HG02763 (cell line): ENCODE results near the gene PLEKHG4B.

Experiments
- ATAC-seq: cut with Tn5 transposase; IDR thresholded peaks from one replicate; pipeline ENCODE4 v1.9.1; 2021; ENCODE audit warnings: mild to moderate bottlenecking, moderate library complexity; ENCODE audit not compliant: unreplicated experiment

Gene PLEKHG4B

GRCh38 chr5:167982-168660 lies 76.2 kb downstream of the PLEKHG4B start:
- no peak for ATAC-seq

DNA sequence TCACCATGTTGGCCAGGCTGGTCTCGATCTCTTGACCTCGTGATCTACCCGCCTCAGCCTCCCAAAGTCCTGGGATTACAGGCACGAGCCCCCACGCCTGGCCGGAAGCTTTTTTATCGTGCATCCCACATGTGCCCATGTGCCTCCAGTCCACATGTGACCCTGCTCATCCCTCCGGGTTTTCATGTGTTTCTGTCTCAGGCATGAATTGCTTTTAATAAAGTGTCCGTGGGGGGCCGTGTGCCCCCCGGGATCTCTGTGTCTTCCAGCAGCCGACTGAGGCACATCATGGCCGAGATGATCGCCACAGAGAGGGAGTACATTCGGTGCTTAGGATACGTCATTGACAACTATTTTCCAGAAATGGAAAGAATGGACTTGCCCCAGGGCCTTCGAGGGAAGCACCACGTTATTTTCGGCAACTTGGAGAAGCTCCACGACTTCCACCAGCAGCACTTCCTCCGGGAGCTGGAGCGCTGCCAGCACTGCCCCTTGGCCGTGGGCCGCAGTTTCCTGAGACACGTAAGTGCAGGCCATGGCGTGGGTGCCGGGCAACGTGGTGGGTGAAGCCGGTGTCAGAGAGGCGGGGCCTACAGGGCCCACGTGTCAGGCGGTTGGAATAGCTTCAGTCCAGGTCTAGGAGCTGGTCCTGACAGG lies 77.2 kb downstream of the PLEKHG4B start:
- ATAC-seq, result no peak

- ATAC-seq, result no peak
Observed at GRCh38 chr5:169728-170094, 77.7 kb downstream of the PLEKHG4B start.

- no peak for ATAC-seq
Observed at GRCh38 chr5:170971-171800, 79.2 kb downstream of the PLEKHG4B start.

DNA sequence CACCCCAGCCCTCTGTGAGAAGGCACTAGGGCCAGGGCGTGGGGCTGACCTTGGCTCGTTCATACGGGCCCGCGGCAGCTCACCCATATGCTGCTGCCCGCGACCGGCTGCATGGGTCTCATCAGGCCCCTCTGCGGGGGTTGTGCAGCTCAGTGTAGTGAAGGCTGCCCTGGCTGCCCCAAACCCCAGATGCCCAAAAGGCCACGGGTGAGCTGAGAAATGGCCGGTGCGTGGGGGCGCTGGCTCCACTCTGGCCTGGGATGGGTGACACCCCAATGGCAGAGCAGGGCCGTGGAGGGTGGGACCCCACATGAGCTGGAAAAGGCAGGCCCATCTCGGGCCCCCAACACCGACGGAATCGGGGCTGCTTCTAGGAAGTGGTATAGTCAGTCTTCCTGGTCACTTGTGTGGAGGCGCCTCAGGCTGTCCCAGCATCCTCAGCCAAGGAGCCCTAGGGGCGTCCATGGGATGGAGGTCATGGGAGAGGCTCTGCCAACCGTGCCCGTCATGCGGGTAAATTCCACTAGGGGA lies 79.9 kb downstream of the PLEKHG4B start:
- no peak for ATAC-seq

- no peak for ATAC-seq
Observed at GRCh38 chr5:172421-172820, 80.5 kb downstream of the PLEKHG4B start.

DNA sequence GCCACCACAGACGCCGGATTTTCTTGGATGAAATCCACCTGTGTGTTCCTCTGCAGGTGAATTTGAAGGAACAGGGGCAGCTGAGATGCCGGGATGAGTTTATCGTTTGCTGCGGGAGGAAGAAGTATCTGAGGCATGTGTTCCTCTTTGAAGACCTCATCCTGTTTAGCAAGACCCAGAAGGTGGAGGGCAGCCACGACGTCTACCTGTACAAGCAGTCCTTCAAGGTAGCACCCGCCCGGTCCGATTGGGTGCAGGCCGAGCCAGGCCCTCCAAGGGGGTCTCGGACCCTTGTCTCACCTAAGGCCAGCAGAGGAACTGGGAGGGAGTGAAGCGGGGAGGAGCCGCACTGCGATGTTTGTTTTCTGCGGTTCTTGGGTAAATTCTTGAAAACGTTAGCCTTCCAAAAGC lies 80.9 kb downstream of the PLEKHG4B start:
- ATAC-seq, result no peak

- no peak for ATAC-seq
Observed at GRCh38 chr5:173392-174290, 81.7 kb downstream of the PLEKHG4B start.

DNA sequence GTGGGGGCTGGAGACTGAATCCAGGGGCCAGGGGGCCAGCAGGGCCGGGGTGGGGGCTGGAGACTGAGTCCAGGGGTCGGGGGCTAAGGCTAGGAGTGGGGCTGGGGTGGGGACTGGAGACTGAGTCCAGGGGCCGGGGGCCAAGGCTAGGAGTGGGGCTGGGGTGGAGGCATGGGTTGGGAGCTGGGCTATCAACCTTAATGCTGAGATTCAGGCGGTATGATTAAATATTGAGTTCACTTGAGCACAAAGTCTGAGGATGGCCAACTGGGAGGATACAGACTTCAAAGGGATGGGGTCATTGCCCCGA lies 82.3 kb downstream of the PLEKHG4B start:
- no peak for ATAC-seq

- ATAC-seq, result no peak
Observed at GRCh38 chr5:174876-175465, 83.0 kb downstream of the PLEKHG4B start.

GRCh38 chr5:176296-176823 lies 84.4 kb downstream of the PLEKHG4B start:
- ATAC-seq, result no peak

GRCh38 chr5:178110-178509 lies 86.1 kb downstream of the PLEKHG4B start:
- ATAC-seq, result no peak

GRCh38 chr5:179401-179800 lies 87.4 kb downstream of the PLEKHG4B start:
- ATAC-seq, result no peak

DNA sequence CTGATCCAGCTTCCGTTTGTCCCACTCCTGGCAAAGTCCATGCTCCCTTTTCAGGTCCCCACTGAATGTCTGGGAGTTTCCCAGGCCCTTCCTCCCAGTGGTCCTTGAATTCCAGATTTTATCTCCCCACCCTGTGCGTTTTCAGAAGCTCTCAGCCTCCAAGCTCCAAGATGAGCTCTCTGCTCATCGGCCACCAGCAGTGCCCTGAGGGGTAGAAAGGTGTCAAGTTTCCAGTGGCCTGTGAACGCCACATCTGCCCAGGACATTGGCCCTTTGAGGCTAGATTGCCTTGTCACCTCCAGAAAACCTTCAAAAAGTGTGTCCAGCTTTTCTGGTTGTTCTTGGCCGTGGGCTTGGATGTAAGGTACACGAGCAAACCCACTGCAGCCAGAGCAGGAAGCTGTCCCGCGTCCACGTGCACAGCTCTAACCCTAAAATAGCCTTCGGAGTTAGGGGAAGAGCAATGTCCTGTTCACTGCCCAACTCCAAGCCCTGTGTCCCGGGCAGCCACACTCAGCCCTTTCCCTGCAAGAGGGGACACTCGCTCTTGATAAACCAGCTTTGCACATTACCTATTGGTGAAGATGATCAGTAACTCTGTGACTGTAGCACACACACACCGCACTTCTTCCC lies 88.4 kb downstream of the PLEKHG4B start:
- ATAC-seq, result no peak

- ATAC-seq, result no peak
Observed at GRCh38 chr5:181160-181559, 89.2 kb downstream of the PLEKHG4B start.

DNA sequence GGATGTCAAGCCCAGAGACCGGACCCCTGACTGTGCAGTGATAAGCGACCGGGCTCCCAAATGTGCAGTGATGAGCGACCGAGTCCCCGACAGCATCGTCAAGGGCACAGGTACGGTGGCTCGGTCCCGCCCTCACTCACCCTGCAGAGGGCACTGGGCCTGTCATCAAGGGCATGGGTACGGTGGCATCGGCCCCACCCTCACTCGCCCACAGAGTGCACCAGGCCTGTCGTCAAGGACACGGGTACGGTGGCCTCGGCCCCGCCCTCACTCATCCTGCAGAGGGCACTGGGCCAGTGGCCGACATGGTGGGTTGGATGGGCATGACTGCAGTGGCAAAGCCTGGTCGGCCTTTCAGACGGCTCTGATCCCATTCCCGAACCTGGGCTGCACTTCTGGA lies 89.6 kb downstream of the PLEKHG4B start:
- ATAC-seq, result no peak

GRCh38 chr5:182126-182525 lies 90.2 kb downstream of the PLEKHG4B start:
- ATAC-seq, result no peak

DNA sequence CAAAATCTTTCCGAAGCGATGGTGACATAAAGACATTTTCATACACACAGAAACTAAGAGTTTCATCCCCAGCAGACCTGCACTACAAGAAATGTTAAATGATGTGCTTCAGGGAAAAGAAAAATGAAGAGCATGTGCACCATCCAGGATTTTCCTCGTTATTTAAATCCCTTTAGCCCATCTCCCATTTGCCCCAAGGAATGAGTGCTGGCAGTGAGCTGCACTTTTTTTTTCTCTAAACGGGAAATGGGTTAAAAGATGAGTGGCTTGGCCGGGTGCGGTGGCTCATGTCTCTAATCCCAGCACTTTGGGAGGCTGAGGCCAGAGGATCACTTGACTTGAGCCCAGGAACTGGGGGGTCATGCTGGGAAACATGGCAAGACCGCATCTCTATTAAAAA lies 92.5 kb downstream of the PLEKHG4B start:
- ATAC-seq, result no peak

GRCh38 chr5:185095-186070 lies 93.4 kb downstream of the PLEKHG4B start:
- ATAC-seq, result no peak
